HEK293 (cell line): ENCODE measurements around the gene FHIT.

ENCODE experiments used
- CTCF ChIA-PET: fragments of 350-600 bp; formaldehyde crosslinking; extraction: SDS; loops from one replicate; lab custom pipeline; 2021; ENCODE audit warnings: antibody characterized with exemption; lab: Yijun Ruan, JAX
- POLR2A ChIA-PET: fragments of 300-600 bp; formaldehyde crosslinking; extraction: SDS; loops from one replicate; lab custom pipeline; 2020; ENCODE audit warnings: antibody characterized with exemption, inconsistent platforms; lab: Yijun Ruan, JAX
- H3K27ac ChIP-seq: fragments of 200-500 bp; sonication (Bioruptor generic); 2 replicates; pipeline ENCODE4 v1.5.1; 2014; ENCODE audit warnings: low read depth, low read length, control low read depth, inconsistent platforms; ENCODE audit errors: extremely low read depth
- H3K36me3 ChIP-seq, 2 experiments: fragments of 200-500 bp in 1 of 2; sonication (Bioruptor generic) in 1 of 2; 1 replicate in 1 of 2; 2 replicates in 1 of 2; pipeline ENCODE4 v1.5.1; 2014 to 2017; ENCODE audit warnings: inconsistent platforms in 2 of 2, low read length in 2 of 2; ENCODE audit not compliant: control insufficient read depth in 2 of 2, insufficient read depth in 1 of 2
- H3K4me1 ChIP-seq: fragments of 200-500 bp; sonication (Bioruptor generic); 2 replicates; pipeline ENCODE4 v1.5.1; 2014; ENCODE audit warnings: mild to moderate bottlenecking, low read length, inconsistent platforms; ENCODE audit not compliant: control insufficient read depth, insufficient read depth
- H3K4me3 ChIP-seq: 2 replicates; pipeline ENCODE4 v1.5.1; 2011; ENCODE audit warnings: low read depth, mild to moderate bottlenecking, control low read depth, low read length, moderate library complexity
- H3K9me3 ChIP-seq: fragments of 200-500 bp; sonication (Bioruptor generic); 2 replicates; pipeline ENCODE4 v1.5.1; 2014; ENCODE audit warnings: low read depth, low read length, inconsistent platforms; ENCODE audit not compliant: control insufficient read depth, insufficient read depth
- MZF1 ChIP-seq: fragments of 450-650 bp; formaldehyde crosslinking; IDR thresholded peaks from 2 replicates; pipeline ENCODE4 v1.5.1; 2017; ENCODE audit warnings: missing biosample characterization, missing genetic modification characterization, borderline replicate concordance
- REPIN1 ChIP-seq: fragments of 450-650 bp; formaldehyde crosslinking; IDR thresholded peaks from 2 replicates; pipeline ENCODE4 v1.5.1; 2017; ENCODE audit warnings: missing biosample characterization, missing genetic modification characterization, low read depth
- SALL2 ChIP-seq: fragments of 450-650 bp; formaldehyde crosslinking; IDR thresholded peaks from 2 replicates; pipeline ENCODE4 v1.5.0; 2017; ENCODE audit warnings: missing biosample characterization, mild to moderate bottlenecking, missing genetic modification characterization, borderline replicate concordance
- SP3 ChIP-seq: fragments of 450-650 bp; formaldehyde crosslinking; IDR thresholded peaks from 2 replicates; pipeline ENCODE4 v1.5.1; 2016; ENCODE audit warnings: missing biosample characterization, missing genetic modification characterization
- ZBTB1 ChIP-seq: fragments of 450-650 bp; formaldehyde crosslinking; IDR thresholded peaks from 2 replicates; pipeline ENCODE4 v1.5.1; 2016; ENCODE audit warnings: missing biosample characterization, missing genetic modification characterization
- ZNF132 ChIP-seq: fragments of 450-650 bp; formaldehyde crosslinking; IDR thresholded peaks from 2 replicates; pipeline ENCODE4 v1.5.1; 2017; ENCODE audit warnings: missing biosample characterization, missing genetic modification characterization, borderline replicate concordance
- ZNF174 ChIP-seq: fragments of 450-650 bp; formaldehyde crosslinking; IDR thresholded peaks from 2 replicates; pipeline ENCODE4 v1.5.0; 2017; ENCODE audit warnings: missing biosample characterization, mild to moderate bottlenecking, missing genetic modification characterization
- ZNF266 ChIP-seq: fragments of 450-650 bp; formaldehyde crosslinking; IDR thresholded peaks from 2 replicates; pipeline ENCODE4 v1.5.1; 2016; ENCODE audit warnings: missing biosample characterization, missing genetic modification characterization, low read depth
- ZNF433 ChIP-seq: fragments of 450-650 bp; formaldehyde crosslinking; IDR thresholded peaks from 2 replicates; pipeline ENCODE4 v1.5.1; 2016; ENCODE audit warnings: missing biosample characterization, missing genetic modification characterization, low read depth
- ZNF654 ChIP-seq: fragments of 450-650 bp; formaldehyde crosslinking; IDR thresholded peaks from 2 replicates; pipeline ENCODE4 v1.5.1; 2016; ENCODE audit warnings: low read depth, missing biosample characterization, missing genetic modification characterization
- ZNF747 ChIP-seq: fragments of 450-650 bp; formaldehyde crosslinking; IDR thresholded peaks from 2 replicates; pipeline ENCODE4 v1.5.1; 2016; ENCODE audit warnings: missing biosample characterization, missing genetic modification characterization
- TF ChIP-seq, protein P1 (sequence below): fragments of 450-650 bp; formaldehyde crosslinking; IDR thresholded peaks from 2 replicates; pipeline ENCODE4 v1.5.1; 2016; ENCODE audit warnings: missing biosample characterization, missing genetic modification characterization
- TF ChIP-seq, protein P2 (sequence below): fragments of 450-650 bp; formaldehyde crosslinking; IDR thresholded peaks from 2 replicates; pipeline ENCODE4 v1.5.1; 2016; ENCODE audit warnings: missing biosample characterization, missing genetic modification characterization
- TF ChIP-seq, protein P3 (sequence below): IDR thresholded peaks from 2 replicates; pipeline ENCODE4 v1.6.1; 2011; ENCODE audit warnings: mild to moderate bottlenecking, low read depth, low read length, borderline replicate concordance
- TF ChIP-seq, protein P4 (sequence below): fragments of 450-650 bp; formaldehyde crosslinking; IDR thresholded peaks from 2 replicates; pipeline ENCODE4 v1.5.1; 2017; ENCODE audit warnings: missing biosample characterization, missing genetic modification characterization

FHIT gene

DNA sequence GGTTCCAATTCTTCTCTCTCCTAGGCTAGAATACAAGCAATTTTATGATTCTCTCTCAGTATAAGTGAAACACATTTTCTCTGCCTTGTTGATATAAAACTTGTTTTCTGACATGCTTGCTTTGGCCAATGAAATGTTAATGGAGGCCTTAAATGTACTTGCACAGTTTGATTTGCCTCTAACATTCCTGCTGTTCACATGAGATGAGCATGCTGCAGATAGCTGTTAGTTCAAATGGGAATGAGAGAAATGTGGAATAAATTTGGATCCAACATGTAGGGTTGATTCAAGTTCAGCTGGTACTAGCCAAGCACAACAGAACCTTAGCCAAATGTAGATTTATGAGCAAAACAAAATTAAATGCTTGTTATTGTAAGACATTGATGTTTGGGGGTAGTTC is 32.6 kb upstream of the FHIT start:
- TF ChIP-seq, protein P1, sequence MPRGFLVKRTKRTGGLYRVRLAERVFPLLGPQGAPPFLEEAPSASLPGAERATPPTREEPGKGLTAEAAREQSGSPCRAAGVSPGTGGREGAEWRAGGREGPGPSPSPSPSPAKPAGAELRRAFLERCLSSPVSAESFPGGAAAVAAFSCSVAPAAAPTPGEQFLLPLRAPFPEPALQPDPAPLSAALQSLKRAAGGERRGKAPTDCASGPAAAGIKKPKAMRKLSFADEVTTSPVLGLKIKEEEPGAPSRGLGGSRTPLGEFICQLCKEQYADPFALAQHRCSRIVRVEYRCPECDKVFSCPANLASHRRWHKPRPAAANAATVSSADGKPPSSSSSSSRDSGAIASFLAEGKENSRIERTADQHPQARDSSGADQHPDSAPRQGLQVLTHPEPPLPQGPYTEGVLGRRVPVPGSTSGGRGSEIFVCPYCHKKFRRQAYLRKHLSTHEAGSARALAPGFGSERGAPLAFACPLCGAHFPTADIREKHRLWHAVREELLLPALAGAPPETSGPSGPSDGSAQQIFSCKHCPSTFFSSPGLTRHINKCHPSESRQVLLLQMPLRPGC (tag by site-specific recombination) = no peak
- no peak for TF ChIP-seq ZNF266
- TF ChIP-seq, protein P2, sequence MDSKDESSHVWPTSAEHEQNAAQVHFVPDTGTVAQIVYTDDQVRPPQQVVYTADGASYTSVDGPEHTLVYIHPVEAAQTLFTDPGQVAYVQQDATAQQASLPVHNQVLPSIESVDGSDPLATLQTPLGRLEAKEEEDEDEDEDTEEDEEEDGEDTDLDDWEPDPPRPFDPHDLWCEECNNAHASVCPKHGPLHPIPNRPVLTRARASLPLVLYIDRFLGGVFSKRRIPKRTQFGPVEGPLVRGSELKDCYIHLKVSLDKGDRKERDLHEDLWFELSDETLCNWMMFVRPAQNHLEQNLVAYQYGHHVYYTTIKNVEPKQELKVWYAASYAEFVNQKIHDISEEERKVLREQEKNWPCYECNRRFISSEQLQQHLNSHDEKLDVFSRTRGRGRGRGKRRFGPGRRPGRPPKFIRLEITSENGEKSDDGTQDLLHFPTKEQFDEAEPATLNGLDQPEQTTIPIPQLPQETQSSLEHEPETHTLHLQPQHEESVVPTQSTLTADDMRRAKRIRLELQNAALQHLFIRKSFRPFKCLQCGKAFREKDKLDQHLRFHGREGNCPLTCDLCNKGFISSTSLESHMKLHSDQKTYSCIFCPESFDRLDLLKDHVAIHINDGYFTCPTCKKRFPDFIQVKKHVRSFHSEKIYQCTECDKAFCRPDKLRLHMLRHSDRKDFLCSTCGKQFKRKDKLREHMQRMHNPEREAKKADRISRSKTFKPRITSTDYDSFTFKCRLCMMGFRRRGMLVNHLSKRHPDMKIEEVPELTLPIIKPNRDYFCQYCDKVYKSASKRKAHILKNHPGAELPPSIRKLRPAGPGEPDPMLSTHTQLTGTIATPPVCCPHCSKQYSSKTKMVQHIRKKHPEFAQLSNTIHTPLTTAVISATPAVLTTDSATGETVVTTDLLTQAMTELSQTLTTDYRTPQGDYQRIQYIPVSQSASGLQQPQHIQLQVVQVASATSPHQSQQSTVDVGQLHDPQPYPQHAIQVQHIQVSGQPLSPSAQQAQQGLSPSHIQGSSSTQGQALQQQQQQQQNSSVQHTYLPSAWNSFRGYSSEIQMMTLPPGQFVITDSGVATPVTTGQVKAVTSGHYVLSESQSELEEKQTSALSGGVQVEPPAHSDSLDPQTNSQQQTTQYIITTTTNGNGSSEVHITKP (tag by site-specific recombination) = no peak
- TF ChIP-seq ZNF433 = no peak
- no peak for TF ChIP-seq ZNF132
- TF ChIP-seq ZBTB1 (tag by site-specific recombination) = no peak
- TF ChIP-seq SP3 (tag by site-specific recombination) = no peak
- TF ChIP-seq, protein P3, sequence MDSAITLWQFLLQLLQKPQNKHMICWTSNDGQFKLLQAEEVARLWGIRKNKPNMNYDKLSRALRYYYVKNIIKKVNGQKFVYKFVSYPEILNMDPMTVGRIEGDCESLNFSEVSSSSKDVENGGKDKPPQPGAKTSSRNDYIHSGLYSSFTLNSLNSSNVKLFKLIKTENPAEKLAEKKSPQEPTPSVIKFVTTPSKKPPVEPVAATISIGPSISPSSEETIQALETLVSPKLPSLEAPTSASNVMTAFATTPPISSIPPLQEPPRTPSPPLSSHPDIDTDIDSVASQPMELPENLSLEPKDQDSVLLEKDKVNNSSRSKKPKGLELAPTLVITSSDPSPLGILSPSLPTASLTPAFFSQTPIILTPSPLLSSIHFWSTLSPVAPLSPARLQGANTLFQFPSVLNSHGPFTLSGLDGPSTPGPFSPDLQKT = no peak
- TF ChIP-seq ZNF747 (tag by site-specific recombination) = no peak
- TF ChIP-seq MZF1 (tag by site-specific recombination) = no peak
- TF ChIP-seq, all 188 proteins: peak for 0
- ChIA-PET POLR2A (no interaction called here), CTCF (interaction anchor here (0.7 kb wide), 1 partner anchor 541 kb away, joined by 6 read pairs; no protein-coding TSS in a partner anchor)
- Histone ChIP-seq H3K36me3 (no peaks in the 10 kb centered on the region), H3K4me1 (no peaks in the 10 kb centered on the region), H3K9me3 (no peaks in the 10 kb centered on the region), H3K4me3 (no peak overlapping the region), H3K27ac (no peak overlapping the region)

DNA sequence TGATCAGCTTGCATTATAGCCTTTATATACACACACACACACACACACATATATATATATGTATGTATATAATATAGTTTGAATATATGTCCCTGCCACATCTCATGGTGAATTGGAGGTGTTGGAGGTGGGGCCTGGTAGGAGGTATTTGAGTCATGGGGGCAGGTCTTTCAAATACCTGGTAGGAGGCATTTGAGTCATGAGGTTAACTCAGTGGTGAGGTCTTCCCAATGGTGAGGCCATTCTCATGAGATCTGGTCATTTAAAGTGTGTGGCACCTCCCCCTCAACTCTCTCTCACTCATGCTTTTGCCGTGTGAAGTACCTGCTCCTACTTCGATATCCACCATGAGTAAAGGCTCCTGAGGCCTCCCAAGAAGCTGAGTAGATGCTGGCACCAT is 27.5 kb upstream of the FHIT start:
- ChIA-PET POLR2A (no interaction called here), CTCF (no interaction called here)
- no peaks in the 10 kb centered on the region for H3K4me1 ChIP-seq
- no peak for TF ChIP-seq SALL2 (tag by site-specific recombination)
- no peak for TF ChIP-seq REPIN1 (tag by site-specific recombination)
- TF ChIP-seq ZNF174 (tag by site-specific recombination) = no peak
- no peak for TF ChIP-seq ZNF654 (tag by site-specific recombination)
- TF ChIP-seq, protein P4, sequence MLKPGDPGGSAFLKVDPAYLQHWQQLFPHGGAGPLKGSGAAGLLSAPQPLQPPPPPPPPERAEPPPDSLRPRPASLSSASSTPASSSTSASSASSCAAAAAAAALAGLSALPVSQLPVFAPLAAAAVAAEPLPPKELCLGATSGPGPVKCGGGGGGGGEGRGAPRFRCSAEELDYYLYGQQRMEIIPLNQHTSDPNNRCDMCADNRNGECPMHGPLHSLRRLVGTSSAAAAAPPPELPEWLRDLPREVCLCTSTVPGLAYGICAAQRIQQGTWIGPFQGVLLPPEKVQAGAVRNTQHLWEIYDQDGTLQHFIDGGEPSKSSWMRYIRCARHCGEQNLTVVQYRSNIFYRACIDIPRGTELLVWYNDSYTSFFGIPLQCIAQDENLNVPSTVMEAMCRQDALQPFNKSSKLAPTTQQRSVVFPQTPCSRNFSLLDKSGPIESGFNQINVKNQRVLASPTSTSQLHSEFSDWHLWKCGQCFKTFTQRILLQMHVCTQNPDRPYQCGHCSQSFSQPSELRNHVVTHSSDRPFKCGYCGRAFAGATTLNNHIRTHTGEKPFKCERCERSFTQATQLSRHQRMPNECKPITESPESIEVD = no peak
- no peaks in the 10 kb centered on the region for H3K9me3 ChIP-seq
- no peak overlapping the region for H3K27ac ChIP-seq
- H3K4me3 ChIP-seq = no peak overlapping the region
- H3K36me3 ChIP-seq = no peaks in the 10 kb centered on the region
